IPS DF 6.9 (cell line): ENCODE data around the gene SLC7A4.

Experiments
- DNase-seq: peaks from one replicate; pipeline ENCODE4 v3.0.0-alpha.2; 2013; ENCODE audit warnings: low read depth, low spot score
- H3K27ac ChIP-seq: one replicate; pipeline ENCODE4 v1.5.1; 2013; ENCODE audit warnings: low read length, control low read depth
- H3K27me3 ChIP-seq: 2 replicates; pipeline ENCODE4 v1.6.1; 2013; ENCODE audit warnings: mild to moderate bottlenecking, low read length; ENCODE audit not compliant: control insufficient read depth, insufficient read depth
- H3K36me3 ChIP-seq: 2 replicates; pipeline ENCODE4 v1.6.1; 2013; ENCODE audit warnings: low read length; ENCODE audit not compliant: control insufficient read depth, insufficient read depth
- H3K4me1 ChIP-seq: 2 replicates; pipeline ENCODE4 v1.6.1; 2013; ENCODE audit warnings: low read length; ENCODE audit not compliant: control insufficient read depth, insufficient read depth
- H3K4me3 ChIP-seq: 2 replicates; pipeline ENCODE4 v1.5.1; 2013; ENCODE audit warnings: mild to moderate bottlenecking, low read length
- H3K9me3 ChIP-seq: 2 replicates; pipeline ENCODE4 v1.6.1; 2013; ENCODE audit warnings: low read length, inconsistent platforms; ENCODE audit not compliant: control insufficient read depth, insufficient read depth
- WGBS: extraction: QIAGEN DNeasy Blood & Tissue Kit; methylation state at CpG from one replicate; pipeline ENCODE4 v1.1.7; 2013; ENCODE audit warnings: mixed read lengths, missing lambda C conversion rate; ENCODE audit not compliant: insufficient read length, insufficient coverage; 5-methylcytosine and 5-hydroxymethylcytosine counted together

The SLC7A4 gene

DNA sequence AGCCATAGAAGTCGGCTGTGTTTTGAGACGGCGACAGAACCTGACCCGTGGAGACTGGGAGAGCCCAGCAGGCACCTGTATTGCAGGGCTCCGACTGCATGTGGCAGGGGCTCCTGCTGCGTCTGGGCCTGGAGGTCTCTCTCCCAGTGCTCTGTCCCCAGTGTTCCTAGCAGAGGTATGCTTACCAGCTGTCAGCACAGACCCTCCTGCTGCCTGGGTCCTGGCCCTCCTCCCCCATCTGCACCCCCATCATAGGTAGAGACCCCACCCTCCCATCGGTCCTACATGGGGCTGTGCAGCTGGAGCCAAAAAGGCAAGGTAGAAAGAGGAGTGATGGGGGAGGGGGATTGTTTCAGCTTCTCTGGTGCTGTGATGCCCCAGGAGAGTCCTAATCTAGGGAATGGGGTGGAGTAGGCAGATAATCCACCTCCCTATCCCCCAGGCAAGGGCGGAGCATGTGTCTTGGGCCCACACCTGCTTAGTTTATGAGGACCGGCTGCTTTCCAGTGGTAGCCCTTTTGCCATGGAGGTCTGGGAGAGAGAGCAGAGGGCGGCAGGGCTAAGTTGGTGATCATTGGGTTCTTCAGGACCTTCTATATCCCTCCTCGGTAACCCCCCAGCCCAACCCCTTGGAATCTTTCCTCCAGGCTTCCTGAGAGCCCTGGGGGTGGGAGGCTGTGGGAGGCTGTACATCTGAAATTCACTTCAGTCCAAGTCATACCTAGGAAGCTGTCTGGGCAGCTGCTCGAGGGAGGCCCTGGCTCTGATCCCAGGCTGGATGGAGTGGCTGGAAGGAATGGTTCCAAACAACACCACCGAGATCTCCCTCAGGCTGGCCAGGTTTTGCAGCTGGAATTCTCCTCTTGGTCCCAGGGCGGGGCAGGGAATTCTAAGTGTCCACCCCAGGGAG is 5.3 kb downstream of the SLC7A4 start:
- no CpG with 5 or more reads among the region's 14 CpGs for WGBS
- DNase-seq, result no peak
- Histone ChIP-seq H3K9me3 (no peaks in the 10 kb centered on the region), H3K36me3 (no peaks in the 10 kb centered on the region), H3K4me1 (0 out of 2 replicates have a peak, but pooled peaks cover 3% of the 10 kb centered on the region), H3K27me3 (peaks cover 4% of the 10 kb centered on the region; the same call in 1 of the 2 replicates), H3K4me3 (no peak overlapping the region), H3K27ac (no peak overlapping the region)

DNA sequence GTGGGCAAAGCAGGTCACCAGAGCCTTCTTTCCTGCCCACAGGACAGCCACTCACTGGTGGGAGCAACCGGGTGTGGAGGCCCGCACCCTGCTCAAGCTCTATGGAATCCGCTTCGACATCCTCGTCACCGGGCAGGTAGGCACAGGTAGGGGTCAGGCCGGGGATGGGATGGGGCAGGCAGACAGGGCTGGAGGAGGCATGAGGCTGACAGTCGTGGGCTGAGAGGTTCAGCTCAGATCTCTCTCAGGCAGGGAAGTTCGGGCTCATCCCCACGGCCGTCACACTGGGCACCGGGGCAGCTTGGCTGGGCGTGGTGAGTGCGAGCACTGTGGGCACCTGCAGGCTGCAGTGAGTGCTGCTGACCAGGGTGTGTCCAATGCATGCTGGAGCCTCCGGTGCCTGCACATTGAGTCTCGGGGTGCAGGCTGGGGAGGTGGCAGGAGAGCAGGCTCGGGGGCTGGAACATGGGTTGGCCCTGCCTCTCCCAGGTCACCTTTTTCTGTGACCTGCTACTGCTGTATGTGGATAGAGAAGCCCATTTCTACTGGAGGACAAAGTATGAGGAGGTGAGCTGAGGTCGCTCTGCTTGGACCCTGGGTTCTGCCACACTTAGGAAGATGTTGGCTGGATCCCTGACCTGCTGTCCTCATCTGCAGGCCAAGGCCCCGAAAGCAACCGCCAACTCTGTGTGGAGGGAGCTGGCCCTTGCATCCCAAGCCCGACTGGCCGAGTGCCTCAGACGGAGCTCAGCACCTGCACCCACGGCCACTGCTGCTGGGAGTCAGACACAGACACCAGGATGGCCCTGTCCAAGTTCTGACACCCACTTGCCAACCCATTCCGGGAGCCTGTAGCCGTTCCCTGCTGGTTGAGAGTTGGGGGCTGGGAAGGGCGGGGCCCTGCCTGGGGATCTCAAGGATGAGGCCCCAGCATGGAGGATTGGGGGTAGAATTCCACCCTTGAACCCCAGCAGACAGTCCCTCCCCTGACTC is 6.3 kb downstream of the SLC7A4 start:
- no peak for DNase-seq
- Histone ChIP-seq H3K27ac (no peak overlapping the region), H3K27me3 (no peaks in the 10 kb centered on the region; the same call in 1 of the 2 replicates), H3K9me3 (no peaks in the 10 kb centered on the region), H3K4me3 (no peak overlapping the region), H3K4me1 (0 out of 2 replicates have a peak, but pooled peaks cover 3% of the 10 kb centered on the region), H3K36me3 (no peaks in the 10 kb centered on the region)
- WGBS, result no CpG with 5 or more reads among the region's 27 CpGs

DNA sequence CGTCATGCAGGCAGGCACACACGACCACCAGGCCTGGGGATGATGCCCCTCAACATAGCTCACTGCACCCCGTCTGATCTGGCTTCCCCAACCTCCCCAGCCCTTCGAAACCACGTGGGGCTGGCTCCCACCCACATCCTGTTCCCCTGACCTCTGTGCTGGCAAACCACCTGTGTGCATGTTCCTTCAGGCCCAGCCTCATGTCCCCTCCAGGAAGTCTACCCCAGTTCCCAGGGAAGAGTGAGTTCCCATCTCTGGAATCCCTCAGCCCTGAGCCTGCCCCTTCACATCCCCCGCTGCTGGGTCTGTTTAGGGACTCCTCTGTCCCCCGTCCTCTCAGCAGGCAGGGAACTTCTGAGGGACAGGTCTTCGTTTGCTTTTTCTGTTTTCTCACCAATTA is 7.1 kb downstream of the SLC7A4 start:
- Histone ChIP-seq H3K27ac (no peak overlapping the region), H3K27me3 (no peaks in the 10 kb centered on the region), H3K4me1 (0 out of 2 replicates have a peak, but pooled peaks cover 3% of the 10 kb centered on the region), H3K4me3 (no peak overlapping the region), H3K9me3 (no peaks in the 10 kb centered on the region), H3K36me3 (no peaks in the 10 kb centered on the region)
- DNase-seq, result no peak
- WGBS, result no CpG with 5 or more reads among the region's 8 CpGs

DNA sequence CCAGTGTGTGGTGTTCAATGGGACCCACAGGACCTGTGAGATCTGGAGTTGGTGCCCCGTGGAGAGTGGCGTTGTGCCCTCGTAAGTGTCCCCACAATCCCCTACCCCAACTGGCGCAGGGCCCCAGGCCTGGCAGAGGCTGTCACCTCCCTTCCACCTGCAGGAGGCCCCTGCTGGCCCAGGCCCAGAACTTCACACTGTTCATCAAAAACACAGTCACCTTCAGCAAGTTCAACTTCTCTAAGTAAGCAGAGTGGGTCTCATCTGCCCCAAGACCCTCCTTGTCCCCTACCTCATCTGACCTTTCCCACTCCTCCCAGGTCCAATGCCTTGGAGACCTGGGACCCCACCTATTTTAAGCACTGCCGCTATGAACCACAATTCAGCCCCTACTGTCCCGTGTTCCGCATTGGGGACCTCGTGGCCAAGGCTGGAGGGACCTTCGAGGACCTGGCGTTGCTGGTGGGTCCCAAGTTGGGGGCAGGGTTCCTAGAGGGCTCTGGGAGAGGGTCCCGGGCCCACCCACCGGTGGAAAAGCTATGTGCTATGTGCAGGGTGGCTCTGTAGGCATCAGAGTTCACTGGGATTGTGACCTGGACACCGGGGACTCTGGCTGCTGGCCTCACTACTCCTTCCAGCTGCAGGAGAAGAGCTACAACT is 9.3 kb downstream of the SLC7A4 start:
- Histone ChIP-seq H3K27me3 (no peaks in the 10 kb centered on the region), H3K9me3 (no peaks in the 10 kb centered on the region), H3K27ac (no peak overlapping the region), H3K4me3 (no peak overlapping the region), H3K4me1 (no peaks in the 10 kb centered on the region), H3K36me3 (no peaks in the 10 kb centered on the region)
- no CpG with 5 or more reads among the region's 13 CpGs for WGBS
- DNase-seq, result no peak

DNA sequence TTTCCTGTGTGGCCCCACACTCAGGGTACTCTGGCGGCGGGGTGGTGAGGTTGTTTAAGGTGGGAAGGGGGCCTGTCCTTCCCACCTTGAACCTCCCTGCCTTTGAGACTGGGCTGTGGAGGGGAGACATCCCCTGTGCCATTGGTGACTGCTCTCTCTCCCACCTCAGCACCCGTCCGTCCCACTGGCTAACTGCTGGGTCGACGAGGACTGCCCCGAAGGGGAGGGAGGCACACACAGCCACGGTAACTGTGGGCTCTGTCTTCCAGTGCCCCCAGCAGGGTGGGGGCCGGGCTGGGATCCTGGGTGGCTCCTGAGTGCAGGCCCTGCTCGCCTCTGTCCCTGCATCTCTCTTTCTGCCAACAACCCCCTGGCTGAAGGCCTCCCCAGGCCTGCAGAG is 9.9 kb downstream of the SLC7A4 start:
- H3K27ac ChIP-seq, result no peak overlapping the region
- no peaks in the 10 kb centered on the region for H3K4me1 ChIP-seq
- DNase-seq, result no peak
- H3K4me3 ChIP-seq, result no peak overlapping the region
- no peaks in the 10 kb centered on the region for H3K27me3 ChIP-seq
- no CpG with 5 or more reads among the region's 10 CpGs for WGBS
- H3K36me3 ChIP-seq, result no peaks in the 10 kb centered on the region
- H3K9me3 ChIP-seq, result no peaks in the 10 kb centered on the region

DNA sequence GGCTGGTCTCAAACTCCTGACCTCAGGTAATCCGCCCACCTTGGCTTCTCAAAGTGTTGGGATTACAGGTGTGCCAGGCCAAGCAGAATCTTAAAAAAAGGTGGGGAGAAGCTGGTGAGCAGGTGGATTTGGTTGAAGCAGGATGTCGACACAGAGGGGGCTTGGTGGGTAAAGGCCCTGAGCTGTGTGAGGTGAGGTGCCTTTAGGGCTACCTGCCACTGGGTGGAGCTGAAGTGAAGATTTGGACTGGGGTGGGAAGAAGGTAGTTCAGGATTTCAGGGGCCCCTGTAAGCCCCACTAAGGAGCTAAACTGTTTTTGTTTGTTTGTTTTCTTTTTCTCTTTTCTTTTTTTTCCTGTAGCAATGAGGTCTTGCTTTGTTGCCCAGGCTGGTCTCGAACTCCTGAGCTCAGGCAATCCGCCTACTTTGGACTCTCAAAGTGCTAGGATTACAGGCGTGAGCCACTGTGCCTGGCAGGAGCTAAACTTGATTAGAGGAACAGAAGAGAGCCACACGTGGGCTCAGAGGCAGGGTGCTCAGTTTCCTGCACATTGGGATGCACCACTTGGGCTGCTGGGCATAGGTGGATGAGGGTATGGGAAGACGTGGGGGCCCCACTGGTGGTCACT is 11.4 kb downstream of the SLC7A4 start:
- no peaks in the 10 kb centered on the region for H3K36me3 ChIP-seq
- no peaks in the 10 kb centered on the region for H3K4me1 ChIP-seq
- H3K27ac ChIP-seq, result no peak overlapping the region
- no peak overlapping the region for H3K4me3 ChIP-seq
- no CpG with 5 or more reads among the region's 7 CpGs for WGBS
- DNase-seq, result no peak
- no peaks in the 10 kb centered on the region for H3K9me3 ChIP-seq
- H3K27me3 ChIP-seq, result no peaks in the 10 kb centered on the region

DNA sequence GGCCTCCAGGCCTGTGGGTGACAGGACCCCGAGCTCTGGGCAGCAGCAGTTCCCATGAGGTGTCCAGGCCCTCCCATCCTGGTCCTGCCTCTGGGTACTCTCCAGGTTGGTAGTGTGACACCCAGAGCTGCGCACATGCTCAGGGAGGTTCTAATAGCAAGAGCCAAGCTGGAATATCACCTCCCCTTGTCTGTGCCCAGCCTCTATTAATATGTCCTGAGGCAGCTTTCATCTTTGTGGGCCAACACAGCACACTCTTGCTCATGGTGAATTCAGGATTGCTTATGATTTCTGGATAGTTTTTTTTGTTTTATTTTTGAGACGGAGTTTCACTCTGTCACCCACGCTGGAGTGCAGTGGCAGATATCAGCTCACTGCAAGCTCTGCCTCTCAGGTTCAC is 14.0 kb downstream of the SLC7A4 start:
- WGBS, result no CpG with 5 or more reads among the region's 4 CpGs

DNA sequence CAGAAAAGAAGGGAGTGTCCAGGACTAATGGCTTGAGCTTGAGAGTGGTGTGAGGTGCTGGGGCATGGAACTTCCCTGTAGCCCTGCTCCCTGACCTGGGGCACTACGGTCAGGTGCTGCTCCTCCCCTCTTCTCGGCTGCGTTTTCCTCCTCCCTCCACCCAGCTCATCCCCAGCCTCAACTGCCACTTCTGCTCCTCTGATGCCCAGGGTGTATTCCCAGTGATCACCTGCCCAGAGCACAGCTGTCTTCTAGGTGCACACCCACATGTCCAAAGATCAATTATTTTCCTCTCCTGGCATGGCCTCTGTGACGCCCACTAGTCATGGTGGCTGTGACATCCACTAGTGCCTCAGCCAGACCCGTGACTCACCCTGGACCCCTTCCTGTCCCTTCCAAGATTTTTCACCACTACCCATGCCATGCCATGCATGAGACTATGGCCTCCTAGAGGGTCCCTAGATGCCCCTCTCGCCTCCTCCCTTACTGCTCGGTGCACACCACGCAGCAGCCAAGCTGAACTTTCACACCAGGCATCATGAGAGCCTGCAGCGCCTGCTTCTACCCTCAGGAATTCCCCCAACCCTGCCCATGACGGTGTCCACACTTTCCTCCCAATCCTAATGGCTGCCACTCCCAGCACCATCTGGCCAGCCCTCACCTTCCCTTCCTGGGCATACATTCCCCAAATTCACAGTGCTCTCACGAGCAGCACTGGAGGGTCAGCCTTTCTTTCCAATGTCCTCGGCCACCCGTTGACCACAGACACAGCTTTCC is 15.5 kb downstream of the SLC7A4 start:
- no peaks in the 10 kb centered on the region for H3K27me3 ChIP-seq
- no peak for DNase-seq
- no peaks in the 10 kb centered on the region for H3K4me1 ChIP-seq
- no peak overlapping the region for H3K27ac ChIP-seq
- no CpG with 5 or more reads among the region's 13 CpGs for WGBS
- H3K9me3 ChIP-seq, result no peaks in the 10 kb centered on the region
- no peak overlapping the region for H3K4me3 ChIP-seq
- H3K36me3 ChIP-seq, result no peaks in the 10 kb centered on the region

More for the DNA sequence above, 14.0 kb downstream of the SLC7A4 start:
- Histone ChIP-seq H3K4me1 (no peaks in the 10 kb centered on the region), H3K27me3 (no peaks in the 10 kb centered on the region), H3K4me3 (no peak overlapping the region), H3K36me3 (no peaks in the 10 kb centered on the region), H3K9me3 (no peaks in the 10 kb centered on the region), H3K27ac (no peak overlapping the region)
- DNase-seq, result no peak

DNA sequence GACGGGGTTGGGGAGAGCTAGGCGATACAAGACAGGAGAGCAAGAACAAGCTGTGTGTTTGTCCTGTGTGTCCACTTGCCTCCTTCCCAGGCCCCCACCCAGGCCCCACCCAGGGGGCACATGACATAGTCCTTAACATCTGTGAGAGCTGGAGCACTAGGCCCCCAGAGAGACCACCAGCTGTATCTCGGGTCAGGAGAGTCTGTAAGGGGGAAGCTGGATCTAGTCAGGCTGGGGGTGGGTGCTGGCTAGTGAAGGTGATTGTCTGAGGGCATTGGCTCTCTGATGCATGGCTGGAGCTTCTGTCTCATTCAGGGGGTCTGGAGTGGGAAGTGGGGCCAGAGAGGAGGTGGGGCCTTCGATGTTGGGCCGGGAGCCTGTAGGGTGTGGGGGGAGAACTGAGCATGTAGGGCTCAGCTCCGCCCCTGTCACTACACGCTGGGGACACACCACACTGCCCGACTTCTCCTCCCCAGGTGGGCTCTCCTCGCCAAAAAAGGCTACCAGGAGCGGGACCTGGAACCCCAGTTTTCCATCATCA is 16.8 kb downstream of the SLC7A4 start:
- WGBS, result no CpG with 5 or more reads among the region's 10 CpGs
- Histone ChIP-seq H3K36me3 (no peaks in the 10 kb centered on the region), H3K27me3 (no peaks in the 10 kb centered on the region), H3K9me3 (no peaks in the 10 kb centered on the region), H3K4me1 (peaks cover 2% of the 10 kb centered on the region; the same call in 1 of the 2 replicates), H3K27ac (no peak overlapping the region), H3K4me3 (no peak overlapping the region)
- DNase-seq, result no peak
